ENCODE measurements around the gene USP6NL.

Gene USP6NL

GRCh38 chr10:11447586-11447985, 163.9 kb downstream of the USP6NL start:
- TF ChIP-seq TAF1 (IDR thresholded peaks at IDR 0.05; ENCODE audit: borderline replicate concordance, insufficient read depth, low read length) (no peak), SIN3A (IDR thresholded peaks at IDR 0.05; ENCODE audit: borderline replicate concordance, insufficient read depth, low read length) (no peak), POLR2AphosphoS5 (IDR thresholded peaks at IDR 0.05; ENCODE audit: low read depth, low read length) (no peak), REST (IDR thresholded peaks at IDR 0.05; ENCODE audit: insufficient read depth in 1 of 2, low read depth in 2 of 2, low read length in 2 of 2) (no peak), FOXP2 (optimal IDR thresholded peaks at IDR 0.05; ENCODE audit: borderline replicate concordance, extremely low read depth, extremely low read length, insufficient read depth) (no peak)

- no peak for TF ChIP-seq SIN3A (IDR thresholded peaks at IDR 0.05; ENCODE audit: borderline replicate concordance, insufficient read depth, low read length)
These were observed 164.6 kb downstream of the USP6NL start for GRCh38 chr10:11446864-11447263.

GRCh38 chr10:11446133-11446532, 165.3 kb downstream of the USP6NL start:
- TF ChIP-seq REST (IDR thresholded peaks at IDR 0.05; ENCODE audit: insufficient read depth in 1 of 2, low read depth in 2 of 2, low read length in 2 of 2) = no peak
- no peak for TF ChIP-seq POLR2AphosphoS5 (IDR thresholded peaks at IDR 0.05; ENCODE audit: low read depth, low read length)
- no peak for TF ChIP-seq FOXP2 (optimal IDR thresholded peaks at IDR 0.05; ENCODE audit: borderline replicate concordance, extremely low read depth, extremely low read length, insufficient read depth)
- TF ChIP-seq SIN3A (IDR thresholded peaks at IDR 0.05; ENCODE audit: borderline replicate concordance, insufficient read depth, low read length) = no peak
- no peak for TF ChIP-seq TAF1 (IDR thresholded peaks at IDR 0.05; ENCODE audit: borderline replicate concordance, insufficient read depth, low read length)

- TF ChIP-seq POLR2AphosphoS5 (IDR thresholded peaks at IDR 0.05; ENCODE audit: low read depth, low read length) (no peak), TAF1 (IDR thresholded peaks at IDR 0.05; ENCODE audit: borderline replicate concordance, insufficient read depth, low read length) (no peak), SIN3A (IDR thresholded peaks at IDR 0.05; ENCODE audit: borderline replicate concordance, insufficient read depth, low read length) (no peak), FOXP2 (optimal IDR thresholded peaks at IDR 0.05; ENCODE audit: borderline replicate concordance, extremely low read depth, extremely low read length, insufficient read depth) (no peak), REST (IDR thresholded peaks at IDR 0.05; ENCODE audit: insufficient read depth in 1 of 2, low read depth in 2 of 2, low read length in 2 of 2) (no peak)
These were observed 166.8 kb downstream of the USP6NL start for GRCh38 chr10:11444531-11445228.

GRCh38 chr10:11444155-11444530, 167.3 kb downstream of the USP6NL start:
- TF ChIP-seq POLR2AphosphoS5 (IDR thresholded peaks at IDR 0.05; ENCODE audit: low read depth, low read length) = no peak
- TF ChIP-seq TAF1 (IDR thresholded peaks at IDR 0.05; ENCODE audit: borderline replicate concordance, insufficient read depth, low read length) = no peak
- TF ChIP-seq FOXP2 (optimal IDR thresholded peaks at IDR 0.05; ENCODE audit: borderline replicate concordance, extremely low read depth, extremely low read length, insufficient read depth) = no peak
- TF ChIP-seq SIN3A (IDR thresholded peaks at IDR 0.05; ENCODE audit: borderline replicate concordance, insufficient read depth, low read length) = no peak

- TF ChIP-seq POLR2AphosphoS5 (IDR thresholded peaks at IDR 0.05; ENCODE audit: low read depth, low read length) (no peak), TAF1 (IDR thresholded peaks at IDR 0.05; ENCODE audit: borderline replicate concordance, insufficient read depth, low read length) (no peak), SIN3A (IDR thresholded peaks at IDR 0.05; ENCODE audit: borderline replicate concordance, insufficient read depth, low read length) (no peak), REST (IDR thresholded peaks at IDR 0.05; ENCODE audit: insufficient read depth in 1 of 2, low read depth in 2 of 2, low read length in 2 of 2) (no peak), FOXP2 (optimal IDR thresholded peaks at IDR 0.05; ENCODE audit: borderline replicate concordance, extremely low read depth, extremely low read length, insufficient read depth) (no peak)
These were observed 167.8 kb downstream of the USP6NL start for GRCh38 chr10:11443468-11444154.

Data from PFSK-1 (cell line).